GM23248 (cell line): Measurements from ENCODE around the gene NAT16.

Source experiments
- EZH2 ChIP-seq: fragments of 200-600 bp; sonication (generic); IDR thresholded peaks from 2 replicates; pipeline ENCODE4 v1.6.1; 2018; ENCODE audit warnings: antibody characterized with exemption, mild to moderate bottlenecking; ENCODE audit not compliant: insufficient read depth, poor library complexity, severe bottlenecking
- EZH2phosphoT487 ChIP-seq: fragments of 200-600 bp; sonication (generic); IDR thresholded peaks from 2 replicates; pipeline ENCODE4 v1.6.1; 2018; ENCODE audit warnings: antibody characterized with exemption, moderate library complexity, mild to moderate bottlenecking, low read depth; ENCODE audit not compliant: insufficient read depth

DNA sequence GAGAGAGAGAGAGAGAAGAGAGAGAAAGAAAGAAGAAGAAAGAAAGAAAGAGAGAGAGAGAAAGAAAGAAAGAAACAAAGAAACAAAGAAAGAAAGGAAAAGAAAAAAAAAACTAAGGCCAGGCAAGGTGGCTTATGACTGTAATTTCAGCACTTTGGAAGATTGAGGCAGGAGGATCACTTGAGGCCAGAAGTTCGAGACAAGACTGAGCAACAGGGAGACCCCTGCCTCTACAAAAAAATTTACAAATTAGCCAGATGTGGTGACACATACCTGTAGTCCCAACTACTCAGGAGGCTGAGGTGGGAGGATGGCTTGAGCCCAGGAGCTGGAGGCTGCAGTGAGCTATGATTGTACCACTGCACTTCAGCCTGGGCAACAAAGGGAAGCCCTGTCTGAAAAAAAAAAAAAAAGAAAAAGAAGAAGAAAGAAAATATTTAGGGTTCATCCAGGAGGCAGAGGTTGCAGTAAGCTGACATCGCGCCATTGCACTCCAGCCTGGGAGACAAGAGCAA, 50.4 kb downstream of the NAT16 start:
- TF ChIP-seq EZH2 (no peak), EZH2phosphoT487 (no peak)
